ENCODE data around the gene CNBP.

DNA sequence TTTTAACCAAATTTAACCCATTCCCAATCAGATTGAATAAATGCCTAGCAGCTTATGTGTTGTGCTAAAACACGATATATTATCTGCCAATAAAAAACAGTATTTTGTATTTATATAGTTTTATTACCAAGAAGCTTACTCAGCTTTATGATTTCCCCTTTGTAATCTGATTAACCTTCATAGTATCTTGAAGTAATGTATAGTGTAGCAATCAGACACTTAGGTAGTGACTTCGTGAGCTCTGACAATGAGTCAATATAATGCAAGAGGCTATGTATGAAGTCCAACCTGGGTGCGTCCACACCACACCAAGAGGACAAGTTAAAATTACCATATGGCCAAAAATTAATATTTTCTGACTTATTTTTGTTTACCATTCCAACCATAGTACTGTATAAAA lies 2.1 kb upstream of the CNBP start:
- TF ChIP-seq EP300 (IDR thresholded peaks at IDR 0.05) = no peak
- no peak for TF ChIP-seq POLR2AphosphoS5 (IDR thresholded peaks at IDR 0.05)
- TF ChIP-seq, protein P1, sequence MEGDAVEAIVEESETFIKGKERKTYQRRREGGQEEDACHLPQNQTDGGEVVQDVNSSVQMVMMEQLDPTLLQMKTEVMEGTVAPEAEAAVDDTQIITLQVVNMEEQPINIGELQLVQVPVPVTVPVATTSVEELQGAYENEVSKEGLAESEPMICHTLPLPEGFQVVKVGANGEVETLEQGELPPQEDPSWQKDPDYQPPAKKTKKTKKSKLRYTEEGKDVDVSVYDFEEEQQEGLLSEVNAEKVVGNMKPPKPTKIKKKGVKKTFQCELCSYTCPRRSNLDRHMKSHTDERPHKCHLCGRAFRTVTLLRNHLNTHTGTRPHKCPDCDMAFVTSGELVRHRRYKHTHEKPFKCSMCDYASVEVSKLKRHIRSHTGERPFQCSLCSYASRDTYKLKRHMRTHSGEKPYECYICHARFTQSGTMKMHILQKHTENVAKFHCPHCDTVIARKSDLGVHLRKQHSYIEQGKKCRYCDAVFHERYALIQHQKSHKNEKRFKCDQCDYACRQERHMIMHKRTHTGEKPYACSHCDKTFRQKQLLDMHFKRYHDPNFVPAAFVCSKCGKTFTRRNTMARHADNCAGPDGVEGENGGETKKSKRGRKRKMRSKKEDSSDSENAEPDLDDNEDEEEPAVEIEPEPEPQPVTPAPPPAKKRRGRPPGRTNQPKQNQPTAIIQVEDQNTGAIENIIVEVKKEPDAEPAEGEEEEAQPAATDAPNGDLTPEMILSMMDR (IDR thresholded peaks at IDR 0.05) = no peak
